IPS-NIHi11 (cell line): Measurements from ENCODE around the gene LAMA2.
"Not testable (repeated sequence)": the region's sequence is repeated elsewhere in the genome, so short reads cannot be mapped to it uniquely, and the experiment has no call there.

Source experiments
- DNase-seq: peaks from one replicate; pipeline ENCODE4 v3.0.0; 2012; ENCODE audit warnings: mixed read lengths, low spot score

The LAMA2 gene

DNA sequence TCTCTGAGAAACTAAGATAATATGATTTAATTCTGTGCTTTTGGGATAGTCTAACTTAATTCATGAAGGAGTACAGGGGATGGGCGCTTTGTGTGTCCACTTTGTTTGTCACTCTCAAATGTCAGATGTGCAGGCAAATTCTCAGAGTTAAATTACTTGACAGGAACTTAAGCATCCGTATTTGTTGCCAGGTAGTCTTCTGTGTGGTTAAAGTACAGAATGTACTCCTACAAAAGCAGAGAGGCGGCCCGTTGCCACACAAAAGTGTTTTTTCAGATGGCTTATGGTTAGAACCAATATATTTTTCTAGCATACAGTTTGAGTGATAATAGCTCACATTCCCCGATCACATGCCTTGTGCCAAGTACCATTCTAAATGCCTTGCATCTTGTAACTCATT is 234.4 kb downstream of the LAMA2 start:
- DNase-seq = no peak

DNA sequence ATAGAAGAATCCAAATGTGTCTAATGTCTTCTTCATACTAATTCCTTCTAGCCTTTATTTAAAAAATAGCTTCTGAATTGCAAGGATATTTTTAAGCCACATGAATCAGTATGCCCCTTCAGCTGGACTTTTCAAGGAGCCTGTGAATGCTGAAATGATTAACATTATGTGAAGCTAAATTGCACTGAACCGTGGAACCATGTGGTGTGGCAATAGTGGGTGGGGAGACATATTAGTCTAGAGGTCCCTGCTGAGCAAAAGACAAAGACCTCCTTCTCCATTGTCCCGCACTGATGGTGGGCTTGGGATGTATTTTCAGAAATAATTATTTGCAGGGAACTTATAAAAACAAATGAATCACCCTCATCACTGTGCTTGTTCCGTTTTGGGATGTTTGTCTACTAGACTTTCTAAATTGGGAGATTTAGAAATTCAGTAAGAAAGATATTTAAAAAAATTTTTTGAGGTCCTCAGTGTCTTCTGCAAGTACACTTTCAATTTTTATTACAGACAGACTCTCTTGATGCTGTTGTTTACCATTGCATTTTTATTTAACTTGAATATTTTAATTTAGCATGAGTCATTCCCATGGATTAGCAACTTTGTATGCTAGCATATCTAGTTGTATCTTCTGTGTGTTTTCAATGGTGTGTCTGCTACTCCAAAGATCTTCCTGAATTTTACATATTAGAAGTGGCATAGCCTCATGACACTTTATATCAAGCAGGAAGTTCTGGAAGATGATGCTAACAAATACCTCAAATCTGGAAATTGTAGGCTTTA is 238.1 kb downstream of the LAMA2 start:
- DNase-seq = no peak

DNA sequence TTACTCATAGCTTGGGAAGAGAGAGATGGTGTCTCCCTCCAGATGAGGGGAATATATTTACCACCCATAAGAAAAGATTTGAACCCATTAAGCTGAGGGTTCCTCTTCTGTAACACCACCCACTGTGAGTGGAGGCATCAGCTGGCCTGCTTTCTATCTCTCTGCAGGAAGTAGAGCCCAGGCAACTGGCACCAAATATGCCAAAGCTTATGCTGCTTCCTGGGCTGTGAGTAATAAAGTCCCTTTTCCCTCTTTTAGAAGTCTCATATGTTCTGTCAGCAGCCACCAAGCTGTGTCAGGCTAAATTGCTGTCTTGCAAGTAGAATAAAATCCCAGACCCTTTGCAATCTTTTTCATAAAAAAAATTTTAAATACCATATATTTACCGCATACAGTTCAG is 241.4 kb downstream of the LAMA2 start:
- DNase-seq = no peak

- no peak for DNase-seq
Observed at GRCh38 chr6:129130106-129130505, 247.2 kb downstream of the LAMA2 start.

DNA sequence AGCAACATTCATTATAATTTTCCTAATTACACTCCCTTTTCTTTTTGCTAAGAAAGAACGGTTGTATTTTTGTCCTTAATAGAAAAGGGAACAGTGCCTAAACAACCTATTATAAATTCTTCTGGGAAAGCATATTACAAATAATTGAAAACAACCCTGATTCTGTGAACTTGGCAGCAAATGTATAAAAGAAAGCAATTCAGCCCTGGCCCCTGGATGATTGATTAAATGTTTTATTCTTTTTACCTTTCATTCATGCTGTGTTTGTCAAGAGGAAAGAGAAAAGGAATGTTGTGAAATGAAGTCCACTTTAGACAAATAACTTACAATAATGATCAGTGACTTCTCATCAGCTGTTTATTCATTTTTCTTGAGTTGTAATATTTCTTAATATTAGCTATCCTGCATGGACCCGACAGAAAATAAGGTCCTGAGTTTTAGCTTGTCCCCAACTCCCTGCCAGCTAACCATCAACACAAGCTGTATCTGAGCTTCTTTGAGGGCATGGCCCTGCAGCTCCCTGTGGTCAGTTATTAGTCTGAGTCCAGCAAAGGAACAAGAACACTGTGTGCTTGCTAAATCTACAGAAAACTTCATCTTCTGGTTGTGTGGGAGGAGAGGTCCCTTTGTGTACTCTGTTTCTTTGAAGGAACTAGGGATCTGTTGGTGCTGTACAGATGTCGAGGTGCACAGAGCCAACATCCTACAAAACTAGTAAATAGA is 248.2 kb downstream of the LAMA2 start:
- no peak for DNase-seq

DNA sequence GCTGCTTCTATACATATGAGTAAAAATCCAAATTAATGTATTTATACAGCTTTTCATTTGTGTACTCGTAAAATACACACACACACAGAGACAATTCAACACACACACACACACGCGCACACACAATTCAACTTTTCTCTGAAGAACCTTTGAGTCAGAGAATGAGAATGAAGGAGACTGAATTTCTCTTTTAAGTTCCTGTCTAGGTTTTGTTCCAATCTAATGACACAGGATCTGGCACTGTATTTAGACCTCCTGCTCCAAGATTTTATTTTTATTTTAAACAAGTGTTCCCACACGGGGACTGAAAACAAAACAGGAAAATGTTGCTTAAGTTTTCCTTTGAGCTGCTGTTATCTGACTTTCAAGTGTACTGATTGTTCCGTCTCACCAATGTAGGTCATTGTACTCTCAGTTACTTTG is 250.8 kb downstream of the LAMA2 start:
- no peak for DNase-seq

DNA sequence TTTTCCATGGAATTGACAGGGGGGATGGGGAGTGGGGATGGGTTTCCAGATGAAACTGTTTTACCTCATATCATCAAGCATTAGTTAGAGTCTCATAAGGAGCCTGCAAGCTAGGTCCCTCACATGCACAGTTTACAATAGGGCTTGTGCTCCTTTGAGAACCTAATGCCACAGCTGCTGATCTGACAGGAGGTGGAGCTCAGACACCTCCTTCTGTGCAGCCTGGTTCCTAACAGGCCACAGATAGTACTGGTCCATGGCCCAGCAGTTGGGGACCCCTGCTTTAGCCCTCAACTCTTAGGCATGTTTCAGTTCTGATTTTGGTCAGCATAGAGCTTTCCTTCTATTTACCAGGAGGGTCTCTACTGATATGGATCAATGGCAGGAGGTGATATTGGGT is 251.6 kb downstream of the LAMA2 start:
- no peak for DNase-seq

- no peak for DNase-seq
Observed at GRCh38 chr6:129135451-129135850, 252.5 kb downstream of the LAMA2 start.

DNA sequence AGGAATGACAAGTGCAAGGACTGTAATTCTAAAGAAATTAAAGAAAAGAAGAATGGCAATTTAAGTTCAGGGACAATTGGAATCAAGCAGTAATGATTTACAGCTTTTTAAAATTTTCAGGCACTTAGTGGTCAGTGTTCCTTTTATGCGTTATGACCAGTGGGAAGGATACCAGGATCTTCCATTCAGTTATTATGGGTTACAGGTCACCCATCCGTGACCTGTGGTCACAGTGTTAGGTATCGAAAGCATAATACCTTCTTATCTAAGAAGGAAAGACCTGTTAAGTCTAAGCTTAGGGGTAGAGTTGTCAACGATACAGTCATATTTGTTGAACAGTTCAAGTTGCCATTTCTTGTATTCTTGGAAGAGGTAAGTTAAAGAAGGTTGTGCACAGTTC is 253.8 kb downstream of the LAMA2 start:
- DNase-seq = no peak

DNA sequence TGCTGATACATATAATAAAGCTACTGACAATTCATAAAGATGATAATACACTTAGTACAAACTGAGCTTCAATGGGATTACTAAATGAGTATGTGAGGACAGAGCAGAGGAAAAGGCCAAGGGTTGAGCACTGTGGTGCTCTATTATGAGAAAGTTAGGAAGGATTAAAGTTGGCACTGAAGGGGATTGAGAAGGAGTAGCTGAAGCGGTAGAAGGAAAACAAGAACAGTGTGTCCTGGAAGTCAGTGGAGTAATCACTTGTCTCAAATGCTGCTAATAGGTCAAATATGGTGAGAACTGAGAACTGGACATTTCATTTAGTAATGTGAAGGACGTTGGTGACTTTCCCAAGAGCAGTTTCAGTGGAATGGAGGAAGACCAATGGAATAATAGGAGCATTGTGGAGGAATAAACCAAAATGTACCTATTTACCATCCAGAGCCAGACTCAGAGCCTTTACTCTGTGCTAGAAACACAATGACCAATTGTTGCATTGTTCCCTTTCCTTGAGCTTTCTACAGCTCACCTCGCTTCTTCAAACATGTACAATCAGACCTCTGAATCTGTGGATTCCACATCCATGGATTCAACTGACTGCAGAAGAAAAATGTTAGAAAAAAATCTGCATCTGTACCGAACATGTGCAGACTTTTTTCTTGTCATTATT is 255.9 kb downstream of the LAMA2 start:
- no peak for DNase-seq

DNA sequence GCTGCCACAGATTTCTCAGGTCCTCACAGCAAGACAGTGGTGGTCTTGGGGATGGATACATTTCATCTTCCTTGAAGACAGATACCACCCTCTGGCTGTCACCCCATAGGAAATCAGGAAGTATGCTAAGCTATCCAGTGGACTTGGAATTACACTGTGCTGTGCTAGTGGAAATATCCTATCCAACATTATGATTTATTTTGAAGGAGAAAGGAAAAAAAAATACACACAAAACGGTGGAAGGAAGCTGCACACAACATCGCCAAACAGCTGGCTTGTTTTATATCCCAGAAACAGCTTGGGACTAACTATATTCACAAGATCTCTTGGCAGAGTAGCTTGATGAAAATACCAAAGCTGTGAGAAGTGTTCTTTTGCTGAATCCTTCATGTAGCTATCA is 257.6 kb downstream of the LAMA2 start:
- no peak for DNase-seq

DNA sequence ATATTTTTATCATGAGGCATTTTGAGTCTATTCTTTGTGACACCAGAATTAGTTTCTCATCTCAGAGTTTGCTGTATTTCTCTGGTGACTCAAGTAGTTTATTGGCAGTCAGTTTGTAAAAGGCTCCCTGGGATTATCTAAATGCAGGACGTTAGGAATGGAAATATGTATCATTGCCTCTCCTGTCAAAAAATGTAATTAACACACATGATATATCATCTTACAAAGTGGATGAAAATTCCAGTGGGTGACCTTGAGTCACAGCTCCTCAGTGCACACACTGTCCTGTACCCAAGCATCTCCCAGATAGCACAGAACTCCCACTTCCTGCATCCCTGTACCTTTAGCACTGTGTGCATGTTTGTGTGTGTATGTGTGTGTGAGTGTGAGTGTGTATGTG is 258.6 kb downstream of the LAMA2 start:
- no peak for DNase-seq

- no peak for DNase-seq
Observed at GRCh38 chr6:129146902-129147301, 264.0 kb downstream of the LAMA2 start.

DNA sequence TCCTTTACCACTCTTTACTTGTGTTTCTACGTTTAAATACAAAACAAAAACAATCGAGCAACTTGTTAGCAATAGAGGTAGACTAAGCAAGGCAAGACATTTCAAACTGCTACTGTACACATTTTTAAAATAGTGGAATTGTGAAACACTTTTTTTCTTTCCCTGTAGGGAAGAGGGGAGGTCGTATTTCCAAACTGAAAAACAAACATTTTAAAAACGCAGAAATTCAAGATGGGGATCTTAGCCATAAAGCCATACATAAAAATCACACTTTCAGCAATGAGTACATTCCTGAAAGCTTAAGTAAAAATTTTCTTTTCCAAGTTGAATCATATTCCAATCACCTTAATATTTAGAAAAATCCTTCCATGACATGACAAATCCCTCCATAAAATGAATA is 267.6 kb downstream of the LAMA2 start:
- no peak for DNase-seq

DNA sequence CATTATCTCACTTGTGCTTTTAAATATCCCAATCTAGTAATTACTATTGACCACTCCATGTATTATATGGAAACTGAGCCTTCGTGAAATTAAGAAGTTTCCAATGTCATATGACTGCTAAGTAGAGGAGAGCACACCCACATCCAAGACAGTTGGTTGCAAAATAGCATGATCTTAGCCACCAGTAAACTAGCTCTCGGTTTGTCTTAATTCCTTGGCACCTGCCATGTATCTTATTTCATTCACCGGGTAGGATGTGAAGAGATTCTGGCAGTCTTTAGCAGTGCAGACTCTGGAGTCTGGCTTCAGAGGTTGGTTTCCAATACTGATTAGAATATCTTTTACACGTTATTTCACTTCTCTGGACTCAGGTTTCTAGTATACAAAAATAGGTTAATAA is 270.3 kb downstream of the LAMA2 start:
- DNase-seq = no peak

DNA sequence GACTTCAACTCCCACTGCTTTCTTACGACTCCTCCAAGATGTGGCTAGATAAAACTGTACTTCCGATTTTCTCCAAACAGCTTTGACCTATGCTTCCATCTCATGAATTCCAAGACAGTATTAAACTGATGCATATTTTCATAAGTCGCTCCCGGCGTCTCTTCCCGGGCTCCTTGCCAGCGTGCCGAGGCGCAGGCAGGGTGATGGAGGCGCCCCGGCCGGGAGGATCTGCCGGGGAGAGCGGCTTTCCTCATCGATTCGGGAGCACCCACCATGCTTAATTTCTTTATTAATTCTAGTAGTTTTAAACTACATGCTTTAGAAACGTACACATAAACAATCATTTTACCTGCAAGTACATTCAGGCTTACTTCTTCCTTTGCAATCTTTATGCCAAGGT is 276.3 kb downstream of the LAMA2 start:
- DNase-seq = not testable (repeated sequence)

DNA sequence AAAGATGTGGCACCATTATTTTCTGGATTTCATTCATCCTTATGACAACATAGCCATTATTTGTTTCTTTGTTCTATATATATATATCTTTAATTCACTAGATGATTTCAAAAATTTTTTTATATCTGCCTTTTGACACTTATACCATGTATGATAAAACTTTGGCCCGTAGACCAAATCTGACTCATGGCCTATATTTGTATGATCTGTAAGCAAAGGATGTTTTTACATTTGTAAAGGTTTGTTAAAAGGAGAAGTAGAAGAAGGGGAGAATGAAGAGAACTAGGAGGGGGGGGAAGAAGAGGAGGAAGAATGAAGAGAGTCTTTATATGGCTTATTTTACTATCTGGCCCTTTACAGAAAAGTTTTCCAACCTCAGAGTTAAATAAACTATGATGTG is 279.7 kb downstream of the LAMA2 start:
- DNase-seq = no peak

- DNase-seq = no peak
Observed at GRCh38 chr6:129163551-129163950, 280.6 kb downstream of the LAMA2 start.

GRCh38 chr6:129164032-129164431 is 281.1 kb downstream of the LAMA2 start:
- no peak for DNase-seq

DNA sequence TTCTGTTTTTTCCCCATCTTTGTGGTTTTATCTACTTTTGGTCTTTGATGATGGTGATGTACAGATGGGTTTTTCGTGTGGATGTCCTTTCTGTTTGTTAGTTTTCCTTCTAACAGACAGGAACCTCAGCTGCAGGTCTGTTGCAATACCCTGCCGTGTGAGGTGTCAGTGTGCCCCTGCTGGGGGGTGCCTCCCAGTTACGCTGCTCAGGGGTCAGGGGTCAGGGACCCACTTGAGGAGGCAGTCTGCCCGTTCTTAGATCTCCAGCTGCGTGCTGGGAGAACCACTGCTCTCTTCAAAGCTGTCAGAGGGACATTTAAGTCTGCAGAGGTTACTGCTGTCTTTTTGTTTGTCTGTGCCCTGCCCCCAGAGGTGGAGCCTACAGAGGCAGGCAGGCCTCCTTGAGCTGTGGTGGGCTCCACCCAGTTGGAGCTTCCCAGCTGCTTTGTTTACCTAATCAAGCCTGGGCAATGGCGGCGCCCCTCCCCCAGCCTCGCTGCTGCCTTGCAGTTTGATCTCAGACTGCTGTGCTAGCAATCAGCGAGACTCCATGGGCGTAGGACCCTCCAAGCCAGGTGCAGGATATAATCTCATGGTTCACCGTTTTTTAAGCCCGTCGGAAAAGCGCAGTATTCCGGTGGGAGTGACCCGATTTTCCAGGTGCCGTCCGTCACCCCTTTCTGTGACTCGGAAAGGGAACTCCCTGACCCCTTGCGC is 289.5 kb downstream of the LAMA2 start:
- not testable (repeated sequence) for DNase-seq

- no peak for DNase-seq
Observed at GRCh38 chr6:129175066-129175465, 292.1 kb downstream of the LAMA2 start.

DNA sequence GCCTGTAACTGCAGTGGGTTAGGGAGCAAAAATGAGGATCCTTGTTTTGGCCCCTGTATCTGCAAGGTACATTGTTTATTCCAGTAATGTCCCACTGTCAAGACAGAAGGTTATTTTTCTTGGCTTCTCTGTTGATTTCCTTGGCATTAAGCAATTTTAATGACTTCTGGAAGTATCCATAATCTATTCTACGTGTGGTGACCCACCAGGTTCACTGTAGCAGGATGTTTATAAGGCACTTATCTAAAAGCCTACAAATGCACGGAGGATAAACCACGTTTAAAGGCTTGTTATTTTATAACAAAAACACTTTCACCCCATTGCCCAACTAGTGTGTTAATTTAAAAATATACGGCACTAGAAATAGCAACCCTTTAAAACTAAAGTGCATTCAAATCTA is 294.9 kb downstream of the LAMA2 start:
- no peak for DNase-seq

DNA sequence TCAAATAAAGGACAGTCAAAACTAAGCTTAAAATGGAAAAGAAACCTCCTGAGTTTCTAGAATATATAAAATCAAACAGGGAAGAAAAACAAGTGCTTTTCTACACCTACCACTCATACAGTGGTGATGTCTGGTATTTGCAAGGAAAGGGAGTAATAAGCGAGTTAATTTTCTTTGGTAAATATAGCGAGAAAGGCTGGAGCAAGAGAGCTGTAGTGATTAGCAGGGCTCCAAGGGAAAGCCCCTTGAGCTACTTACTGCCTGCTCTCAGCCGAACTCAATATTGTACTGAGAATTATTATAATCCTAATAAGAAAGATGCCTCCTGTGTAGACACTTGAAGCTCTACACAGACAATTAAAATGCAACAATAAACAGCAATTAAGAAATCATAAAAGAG is 296.3 kb downstream of the LAMA2 start:
- DNase-seq = no peak
